Stimulated activated naive B cell treated with anti-CD40 and anti-IgM and Interleukin-4, amounts not matched to agents 10 μg/mL and 1 μg/mL and 100 μg/mL, for 72 hours (primary cell): ENCODE data around the gene SNTA1.
"Not testable (repeated sequence)": the region's sequence is repeated elsewhere in the genome, so short reads cannot be mapped to it uniquely, and the experiment has no call there.

Experiments
- ATAC-seq, 2 donors: fragments of 150-1000 bp; cut with Tn5 transposase; replicated peaks; 2 replicates each; pipeline ENCODE4 v1.10.0; 2021; ENCODE audit warnings: moderate library complexity in 1 of 2
- DNase-seq: peaks from one replicate; pipeline ENCODE4 v3.0.0; 2021
- H3K27ac Mint-ChIP-seq: one replicate; pipeline ENCODE4 v1.8.0; 2022; ENCODE audit warnings: mild to moderate bottlenecking, mixed read lengths
- H3K27me3 Mint-ChIP-seq, 2 donors: one replicate each; pipeline ENCODE4 v1.8.0; 2022; ENCODE audit warnings: mixed read lengths in 2 of 2
- H3K36me3 Mint-ChIP-seq, 2 donors: one replicate each; pipeline ENCODE4 v1.8.0; 2022; ENCODE audit warnings: mixed read lengths in 2 of 2, mild to moderate bottlenecking in 1 of 2
- H3K4me1 Mint-ChIP-seq, 2 donors: one replicate each; pipeline ENCODE4 v1.8.0; 2022; ENCODE audit warnings: mixed read lengths in 2 of 2, mild to moderate bottlenecking in 1 of 2
- H3K4me3 Mint-ChIP-seq, 2 donors: one replicate each; pipeline ENCODE4 v1.8.0; 2022; ENCODE audit warnings: mild to moderate bottlenecking in 2 of 2, mixed read lengths in 2 of 2, moderate library complexity in 1 of 2
- H3K9me3 Mint-ChIP-seq, 2 donors: one replicate each; pipeline ENCODE4 v1.8.0; 2022; ENCODE audit warnings: mixed read lengths in 2 of 2, mild to moderate bottlenecking in 1 of 2

Gene SNTA1

GRCh38 chr20:33443512-33444239, at the start of gene SNTA1:
Gene SNTA1, minus strand, starts transcription at chr20:33443763. Its CDS starts 143 bp downstream, at chr20:33443620.
- peak within 1 kb of the TSS; percentile 93 to 96 for H3K4me3 Mint-ChIP-seq
- ATAC-seq (peak; percentile 87 to 92), DNase-seq (peak; percentile 72)
- peaks cover 26 to 30% of the 10 kb centered on the region in 2 donors for H3K4me1 Mint-ChIP-seq
- no peaks in the 10 kb centered on the region for H3K27me3 Mint-ChIP-seq
- peaks cover 0 to 2% of the 10 kb centered on the region in 2 donors for H3K9me3 Mint-ChIP-seq
- no peaks in the 10 kb centered on the region for H3K36me3 Mint-ChIP-seq
- H3K27ac Mint-ChIP-seq = peak within 1 kb of the TSS; percentile 81

GRCh38 chr20:33490934-33491656, 47.5 kb upstream of the SNTA1 start:
- peaks cover 0 to 2% of the 10 kb centered on the region in 2 donors for H3K36me3 Mint-ChIP-seq
- peak overlapping the region; percentile 88 to 91 for H3K4me3 Mint-ChIP-seq
- no peak overlapping the region for H3K27ac Mint-ChIP-seq
- DNase-seq = no peak
- no peaks in the 10 kb centered on the region for H3K9me3 Mint-ChIP-seq
- peaks cover 4 to 6% of the 10 kb centered on the region in 2 donors for H3K4me1 Mint-ChIP-seq
- H3K27me3 Mint-ChIP-seq = no peaks in the 10 kb centered on the region
- no peak for ATAC-seq

GRCh38 chr20:33490023-33490933, 46.7 kb upstream of the SNTA1 start, which contains the start of gene CBFA2T2:
Gene CBFA2T2, plus strand, starts transcription at chr20:33490096. Its CDS starts 172 bp downstream, at chr20:33490268.
- Mint-ChIP-seq H3K4me3 (peak within 1 kb of the TSS; percentile 88 to 91), H3K9me3 (no peaks in the 10 kb centered on the region), H3K27ac (peak within 1 kb of the TSS; percentile 93), H3K36me3 (peaks cover 0 to 2% of the 10 kb centered on the region in 2 donors), H3K27me3 (no peaks in the 10 kb centered on the region), H3K4me1 (peaks cover 0 to 3% of the 10 kb centered on the region in 2 donors)
- peak; percentile 35 to 41 for ATAC-seq
- DNase-seq = no peak

- Mint-ChIP-seq H3K4me1 (peaks cover 0 to 3% of the 10 kb centered on the region in 2 donors), H3K4me3 (peak overlapping the region; percentile 88 to 91), H3K9me3 (no peaks in the 10 kb centered on the region), H3K36me3 (peaks cover 0 to 2% of the 10 kb centered on the region in 2 donors), H3K27ac (peak overlapping the region; percentile 81), H3K27me3 (no peaks in the 10 kb centered on the region)
- peak; percentile 96 to 97 for ATAC-seq
- peak; percentile 98 for DNase-seq
Measured at GRCh38 chr20:33489495-33490022, 46.0 kb upstream of the SNTA1 start.

- H3K4me1 Mint-ChIP-seq, DNase-seq, H3K27me3 Mint-ChIP-seq, H3K27ac Mint-ChIP-seq, H3K36me3 Mint-ChIP-seq, H3K9me3 Mint-ChIP-seq, ATAC-seq: not testable (repeated sequence)
- peak overlapping the region in 1 of 2 donors; percentile 91 for H3K4me3 Mint-ChIP-seq
Measured at GRCh38 chr20:33488661-33489494, 45.3 kb upstream of the SNTA1 start.

- Mint-ChIP-seq H3K4me3 (no peak overlapping the region), H3K4me1 (peaks cover 0 to 3% of the 10 kb centered on the region in 2 donors), H3K27ac (no peak overlapping the region), H3K27me3 (no peaks in the 10 kb centered on the region), H3K36me3 (peaks cover 0 to under 1% of the 10 kb centered on the region in 2 donors), H3K9me3 (no peaks in the 10 kb centered on the region)
- no peak for ATAC-seq
- no peak for DNase-seq
Measured at GRCh38 chr20:33488201-33488600, 44.6 kb upstream of the SNTA1 start.

- not testable (repeated sequence) for H3K4me3 Mint-ChIP-seq, ATAC-seq, DNase-seq, H3K36me3 Mint-ChIP-seq, H3K9me3 Mint-ChIP-seq, H3K27me3 Mint-ChIP-seq, H3K27ac Mint-ChIP-seq, H3K4me1 Mint-ChIP-seq
Measured at GRCh38 chr20:33483186-33483585, 39.6 kb upstream of the SNTA1 start.

GRCh38 chr20:33482581-33482980, 39.0 kb upstream of the SNTA1 start:
- H3K27ac Mint-ChIP-seq = no peak overlapping the region
- ATAC-seq (no peak), DNase-seq (no peak)
- H3K27me3 Mint-ChIP-seq = no peaks in the 10 kb centered on the region
- no peaks in the 10 kb centered on the region for H3K36me3 Mint-ChIP-seq
- peaks cover 0 to 1% of the 10 kb centered on the region in 2 donors for H3K4me1 Mint-ChIP-seq
- no peaks in the 10 kb centered on the region for H3K9me3 Mint-ChIP-seq
- no peak overlapping the region for H3K4me3 Mint-ChIP-seq

- no peak for DNase-seq
- ATAC-seq = no peak
- H3K4me3 Mint-ChIP-seq = no peak overlapping the region
- peaks cover 1 to 2% of the 10 kb centered on the region in 2 donors for H3K4me1 Mint-ChIP-seq
- no peaks in the 10 kb centered on the region for H3K36me3 Mint-ChIP-seq
- no peaks in the 10 kb centered on the region for H3K27me3 Mint-ChIP-seq
- no peaks in the 10 kb centered on the region for H3K9me3 Mint-ChIP-seq
- no peak overlapping the region for H3K27ac Mint-ChIP-seq
Measured at GRCh38 chr20:33481431-33481941, 37.9 kb upstream of the SNTA1 start.

- Mint-ChIP-seq H3K4me3 (no peak overlapping the region), H3K9me3 (no peaks in the 10 kb centered on the region), H3K36me3 (no peaks in the 10 kb centered on the region), H3K27me3 (no peaks in the 10 kb centered on the region), H3K4me1 (peaks cover 8 to 11% of the 10 kb centered on the region in 2 donors), H3K27ac (no peak overlapping the region)
- ATAC-seq (no peak), DNase-seq (no peak)
Measured at GRCh38 chr20:33480048-33480447, 36.5 kb upstream of the SNTA1 start.

GRCh38 chr20:33477386-33478234, 34.0 kb upstream of the SNTA1 start:
- Mint-ChIP-seq H3K27me3 (no peaks in the 10 kb centered on the region), H3K9me3 (no peaks in the 10 kb centered on the region), H3K27ac (no peak overlapping the region), H3K4me1 (peaks cover 8 to 11% of the 10 kb centered on the region in 2 donors), H3K36me3 (no peaks in the 10 kb centered on the region), H3K4me3 (no peak overlapping the region)
- no peak for DNase-seq
- no peak for ATAC-seq

- Mint-ChIP-seq H3K4me1 (peaks cover 8 to 11% of the 10 kb centered on the region in 2 donors), H3K27ac (no peak overlapping the region), H3K27me3 (no peaks in the 10 kb centered on the region), H3K4me3 (no peak overlapping the region), H3K36me3 (no peaks in the 10 kb centered on the region), H3K9me3 (no peaks in the 10 kb centered on the region)
- DNase-seq = no peak
- no peak for ATAC-seq
Measured at GRCh38 chr20:33475381-33476152, 32.0 kb upstream of the SNTA1 start.
